Thyroid gland (tissue), 4 donors: ENCODE measurements around the gene E2F1. TPM values are rescaled to one million over a fixed set of nuclear protein-coding genes. Genes with fewer than 3 reads are reported as not detected.

Experiments used
- DNase-seq, 2 donors: peaks; one replicate each; pipeline ENCODE4 v3.0.0-alpha.2; 2019
- H3K27ac ChIP-seq, 3 donors: fragments of 200-600 bp; sonication (generic); 1 replicate in 2 of 3; 2 replicates in 1 of 3; pipeline ENCODE4 v1.5.1; 2016 to 2019; ENCODE audit warnings: mild to moderate bottlenecking in 1 of 3, moderate library complexity in 1 of 3
- H3K27me3 ChIP-seq: fragments of 200-600 bp; sonication (generic); one replicate; pipeline ENCODE4 v1.5.1; 2019
- H3K36me3 ChIP-seq, 2 donors: fragments of 200-600 bp; sonication (generic); one replicate each; pipeline ENCODE4 v1.5.1; 2016 to 2019
- H3K4me1 ChIP-seq, 2 donors: fragments of 200-600 bp; sonication (generic); one replicate each; pipeline ENCODE4 v1.5.1; 2017 to 2019
- H3K4me3 ChIP-seq, 3 donors: fragments of 200-600 bp; sonication (generic); replicated peaks in 1 of 3; 1 replicate in 2 of 3; 2 replicates in 1 of 3; pipeline ENCODE4 v1.5.1; 2016; ENCODE audit warnings: mild to moderate bottlenecking in 1 of 3
- H3K9me3 ChIP-seq: fragments of 200-600 bp; sonication (generic); one replicate; pipeline ENCODE4 v1.5.1; 2017
- CTCF ChIP-seq, 6 experiments: fragments of 200-600 bp in 3 of 6; fragments of 450-650 bp in 3 of 6; sonication (generic) in 3 of 6; IDR thresholded peaks; one replicate each; pipeline ENCODE4 v1.5.1; 2016 to 2019; ENCODE audit warnings: antibody characterized with exemption in 6 of 6, mild to moderate bottlenecking in 2 of 6, inconsistent platforms in 1 of 6, moderate library complexity in 1 of 6
- POLR2A ChIP-seq, 2 donors: fragments of 450-650 bp; IDR thresholded peaks; one replicate each; pipeline ENCODE4 v1.6.1; 2017; ENCODE audit warnings: antibody characterized with exemption in 2 of 2, mild to moderate bottlenecking in 2 of 2, moderate library complexity in 1 of 2
- WGBS, 2 donors: methylation state at CpG; one replicate each; pipeline ENCODE4 v1.1.5; 2017; 5-methylcytosine and 5-hydroxymethylcytosine counted together
- intact Hi-C: fragments of 100-400 bp; cut with DNase I; formaldehyde crosslinking; loops from one replicate; pipeline ENCODE4 v1.15.1; 2023
- total RNA-seq, 4 donors: library from RNA; depleted of rRNA; stranded (reverse); fragments of >200 nt; gene quantifications; one replicate each; pipeline ENCODE4 v1.2.3, GENCODE V29; 2016

E2F1 gene
- total RNA-seq, 4 donors from 2014 or later, result 0.42 to 0.89 (median 0.67) TPM; not detected in 1

DNA sequence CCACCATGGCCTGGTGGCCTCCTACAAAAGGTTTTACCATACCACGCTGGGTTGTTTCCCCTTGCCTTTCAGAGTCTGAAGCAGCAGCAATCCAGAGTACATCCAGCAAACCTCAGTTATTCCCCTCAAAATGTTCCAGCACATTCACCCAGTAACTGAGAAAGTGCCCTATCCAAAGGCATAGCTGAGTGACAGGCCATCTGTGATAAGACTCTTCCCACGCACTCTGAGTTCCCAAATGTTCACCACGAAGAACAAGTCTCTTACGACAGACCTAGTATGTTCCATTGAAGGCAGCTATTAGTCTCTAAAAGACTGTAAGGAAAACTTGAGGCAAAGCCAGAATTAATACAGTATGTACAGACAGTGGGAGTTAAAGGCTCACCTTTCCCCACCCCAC is 55.7 kb downstream of the E2F1 start:
- no peak for DNase-seq
- no peaks in the 10 kb centered on the region for H3K4me1 ChIP-seq
- H3K27ac ChIP-seq, result no peak overlapping the region
- H3K36me3 ChIP-seq, result peaks cover 12 to 23% of the 10 kb centered on the region in 2 donors
- no peaks in the 10 kb centered on the region for H3K9me3 ChIP-seq
- TF ChIP-seq CTCF (IDR thresholded peaks at IDR 0.05) (no peak), POLR2A (IDR thresholded peaks at IDR 0.05) (no peak)
- no peak overlapping the region for H3K4me3 ChIP-seq
- intact Hi-C loops, result no loop called here
- 91 to 95% methylated on average over 4 of the region's 4 CpGs for WGBS, 2 donors
- no peaks in the 10 kb centered on the region for H3K27me3 ChIP-seq

- H3K9me3 ChIP-seq, result no peaks in the 10 kb centered on the region
- H3K4me3 ChIP-seq, result no peak overlapping the region
- H3K36me3 ChIP-seq, result peaks cover 18 to 23% of the 10 kb centered on the region in 2 donors
- H3K27ac ChIP-seq, result no peak overlapping the region
- 89 to 90% methylated on average over 5 of the region's 5 CpGs for WGBS, 2 donors
- intact Hi-C loops, result no loop called here
- DNase-seq, result no peak
- no peaks in the 10 kb centered on the region for H3K27me3 ChIP-seq
- TF ChIP-seq POLR2A (IDR thresholded peaks at IDR 0.05), result no peak
- no peak for TF ChIP-seq CTCF (IDR thresholded peaks at IDR 0.05)
- no peaks in the 10 kb centered on the region for H3K4me1 ChIP-seq
These were observed 56.2 kb downstream of the E2F1 start for GRCh38 chr20:33629979-33630378.

GRCh38 chr20:33629533-33629932 is 56.7 kb downstream of the E2F1 start:
- TF ChIP-seq POLR2A (IDR thresholded peaks at IDR 0.05), result no peak
- no peak for TF ChIP-seq CTCF (IDR thresholded peaks at IDR 0.05)
- Histone ChIP-seq H3K27me3 (no peaks in the 10 kb centered on the region), H3K4me1 (no peaks in the 10 kb centered on the region), H3K9me3 (no peaks in the 10 kb centered on the region), H3K4me3 (no peak overlapping the region), H3K27ac (no peak overlapping the region), H3K36me3 (peaks cover 18 to 27% of the 10 kb centered on the region in 2 donors)
- intact Hi-C loops, result no loop called here
- 90 to 92% methylated on average over 10 of the region's 10 CpGs for WGBS, 2 donors
- no peak for DNase-seq

DNA sequence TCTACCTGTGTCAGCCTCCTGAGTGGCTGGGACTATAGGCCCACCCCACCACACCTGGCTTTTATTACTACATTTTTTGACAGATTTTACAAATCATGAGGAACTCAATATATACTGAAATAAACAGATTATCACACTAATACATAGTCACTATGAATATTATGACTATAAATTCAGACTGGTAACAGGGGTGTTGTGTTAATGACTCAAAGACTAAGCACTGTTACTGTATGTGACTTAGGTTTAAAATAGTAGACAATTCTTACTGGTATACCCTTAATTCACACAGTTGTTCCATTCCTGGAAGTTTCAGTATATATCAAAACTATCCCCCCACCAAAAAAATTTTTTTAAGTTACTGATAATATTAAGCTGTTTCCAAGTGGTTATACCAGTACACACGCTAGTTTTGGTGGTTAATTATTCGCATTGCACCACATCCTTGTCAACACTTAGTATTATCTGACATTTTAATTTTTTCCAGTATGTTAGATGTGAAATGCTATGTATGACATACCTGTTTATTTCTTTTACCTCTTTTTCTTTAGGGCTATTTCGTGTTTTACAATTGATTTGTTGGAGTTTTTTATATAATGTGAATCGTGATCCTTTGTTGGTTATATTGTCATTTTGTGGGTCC is 58.5 kb downstream of the E2F1 start:
- WGBS, 2 donors, result 98 to 99% methylated on average over 4 of the region's 4 CpGs
- Histone ChIP-seq H3K4me1 (no peaks in the 10 kb centered on the region), H3K9me3 (no peaks in the 10 kb centered on the region), H3K27ac (no peak overlapping the region), H3K27me3 (no peaks in the 10 kb centered on the region), H3K36me3 (peaks cover 18 to 30% of the 10 kb centered on the region in 2 donors), H3K4me3 (no peak overlapping the region)
- TF ChIP-seq CTCF (IDR thresholded peaks at IDR 0.05) (no peak), POLR2A (IDR thresholded peaks at IDR 0.05) (no peak)
- intact Hi-C loops, result no loop called here
- DNase-seq, result no peak

- no peaks in the 10 kb centered on the region for H3K9me3 ChIP-seq
- DNase-seq, result no peak
- H3K27ac ChIP-seq, result no peak overlapping the region
- intact Hi-C loops, result no loop called here
- H3K4me1 ChIP-seq, result no peaks in the 10 kb centered on the region
- no peak overlapping the region for H3K4me3 ChIP-seq
- no peaks in the 10 kb centered on the region for H3K27me3 ChIP-seq
- 96 to 99% methylated on average over 4 of the region's 4 CpGs for WGBS, 2 donors
- H3K36me3 ChIP-seq, result peaks cover 18 to 30% of the 10 kb centered on the region in 2 donors
- no peak for TF ChIP-seq CTCF (IDR thresholded peaks at IDR 0.05)
- no peak for TF ChIP-seq POLR2A (IDR thresholded peaks at IDR 0.05)
These were observed 60.0 kb downstream of the E2F1 start for GRCh38 chr20:33626190-33626589.

Other genes with a start within 250 kb of the E2F1 start
- 100 to 1,000 TPM; 193 to 291 (median 248) TPM for gene SNTA1, start 242.6 kb downstream of the E2F1 start, total RNA-seq
- 10 to 100 TPM; 29.7 to 57.3 (median 35.8) TPM for gene CBFA2T2, start 196.3 kb downstream of the E2F1 start, total RNA-seq
- gene C20orf144, start 24.1 kb downstream of the E2F1 start, total RNA-seq, result under 1 TPM in 1 of 4 donors, not detected in 3; 0.13 TPM
- 1 to 10 TPM; 2.1 to 3.9 (median 2.6) TPM for gene ACTL10, start 19.4 kb downstream of the E2F1 start, total RNA-seq
- gene NECAB3, start 12.0 kb downstream of the E2F1 start, total RNA-seq, result 10 to 100 TPM; 65.2 to 99.8 (median 73.4) TPM
- 10 to 100 TPM; 17.7 to 31.2 (median 22.0) TPM for gene PXMP4, start 33.9 kb upstream of the E2F1 start, total RNA-seq
- gene ZNF341, start 45.6 kb upstream of the E2F1 start, total RNA-seq, result 1 to 10 TPM; 1.1 to 3.5 (median 2.8) TPM
- 10 to 100 TPM; 70.3 to 93.5 (median 85.7) TPM for gene CHMP4B, start 125.0 kb upstream of the E2F1 start, total RNA-seq